ENCODE measurements around the gene ARHGEF2.
A peak's percentile ranks its signal among the peaks of the same experiment; 100 is the strongest.
"Not testable (repeated sequence)": the region's sequence is repeated elsewhere in the genome, so short reads cannot be mapped to it uniquely, and the experiment has no call there.

The ARHGEF2 gene

GRCh38 chr1:155990005-155990739 lies 11.8 kb upstream of the ARHGEF2 start:
- no peak for DNase-seq (ENCODE audit: low read depth in 1 of 2, low spot score in 1 of 2)

- peak; percentile 55 to 62 for DNase-seq (ENCODE audit: low read depth in 1 of 2, low spot score in 1 of 2)
Measured at GRCh38 chr1:155989242-155990004, 11.1 kb upstream of the ARHGEF2 start.

GRCh38 chr1:155984903-155985645 lies 6.7 kb upstream of the ARHGEF2 start:
- not testable (repeated sequence) for DNase-seq (ENCODE audit: low read depth in 1 of 2, low spot score in 1 of 2)

GRCh38 chr1:155984341-155984740 lies 6.0 kb upstream of the ARHGEF2 start:
- DNase-seq (ENCODE audit: low read depth in 1 of 2, low spot score in 1 of 2): no peak

- no peak for DNase-seq (ENCODE audit: low read depth in 1 of 2, low spot score in 1 of 2)
Measured at GRCh38 chr1:155983191-155984024, 5.1 kb upstream of the ARHGEF2 start.

- no peak for DNase-seq (ENCODE audit: low read depth in 1 of 2, low spot score in 1 of 2)
Measured at GRCh38 chr1:155982106-155982505, 3.8 kb upstream of the ARHGEF2 start.

GRCh38 chr1:155981266-155982088 lies 3.1 kb upstream of the ARHGEF2 start:
- no peak for DNase-seq (ENCODE audit: low read depth in 1 of 2, low spot score in 1 of 2)

GRCh38 chr1:155979597-155980343 lies 1.4 kb upstream of the ARHGEF2 start:
- no peak for DNase-seq (ENCODE audit: low read depth in 1 of 2, low spot score in 1 of 2)

GRCh38 chr1:155978973-155979429 lies 654 bp upstream of the ARHGEF2 start:
- no peak for DNase-seq (ENCODE audit: low read depth in 1 of 2, low spot score in 1 of 2)

- peak in 1 of 2 donors; percentile 51 for DNase-seq (ENCODE audit: low read depth in 1 of 2, low spot score in 1 of 2)
Measured at GRCh38 chr1:155977690-155978324, 540 bp downstream of the ARHGEF2 start.

GRCh38 chr1:155976913-155977689 lies 1.2 kb downstream of the ARHGEF2 start:
- no peak for DNase-seq (ENCODE audit: low read depth in 1 of 2, low spot score in 1 of 2)

- DNase-seq (ENCODE audit: low read depth in 1 of 2, low spot score in 1 of 2): peak; percentile 39 to 49
Measured at GRCh38 chr1:155976062-155976912, 2.1 kb downstream of the ARHGEF2 start.

- DNase-seq (ENCODE audit: low read depth in 1 of 2, low spot score in 1 of 2): no peak
Measured at GRCh38 chr1:155975375-155976061, 2.8 kb downstream of the ARHGEF2 start.

- no peak for DNase-seq (ENCODE audit: low read depth in 1 of 2, low spot score in 1 of 2)
Measured at GRCh38 chr1:155974208-155975115, 3.9 kb downstream of the ARHGEF2 start.

GRCh38 chr1:155973723-155974122 lies 4.6 kb downstream of the ARHGEF2 start:
- no peak for DNase-seq (ENCODE audit: low read depth in 1 of 2, low spot score in 1 of 2)

All from activated T-helper 1 cell treated with anti-CD3 and anti-CD28 coated beads, Interleukin-2, amount 50 U/mL, for 16 hours (primary cell).